ENCODE data around the gene GLT8D2.

GLT8D2 gene

GRCh38 chr12:104060791-104061190 lies 10.8 kb upstream of the GLT8D2 start:
- H3K9me3 Mint-ChIP-seq = no peaks in the 10 kb centered on the region
- no peak overlapping the region for H3K27ac Mint-ChIP-seq
- peaks cover 11% of the 10 kb centered on the region for H3K4me1 Mint-ChIP-seq (ENCODE audit: low read depth)
- no peaks in the 10 kb centered on the region for H3K36me3 Mint-ChIP-seq (ENCODE audit: low read depth)
- H3K4me3 Mint-ChIP-seq = no peak overlapping the region
- no peak for DNase-seq (ENCODE audit: low spot score)
- H3K27me3 Mint-ChIP-seq (ENCODE audit: low read depth) = peaks cover 52% of the 10 kb centered on the region

DNA sequence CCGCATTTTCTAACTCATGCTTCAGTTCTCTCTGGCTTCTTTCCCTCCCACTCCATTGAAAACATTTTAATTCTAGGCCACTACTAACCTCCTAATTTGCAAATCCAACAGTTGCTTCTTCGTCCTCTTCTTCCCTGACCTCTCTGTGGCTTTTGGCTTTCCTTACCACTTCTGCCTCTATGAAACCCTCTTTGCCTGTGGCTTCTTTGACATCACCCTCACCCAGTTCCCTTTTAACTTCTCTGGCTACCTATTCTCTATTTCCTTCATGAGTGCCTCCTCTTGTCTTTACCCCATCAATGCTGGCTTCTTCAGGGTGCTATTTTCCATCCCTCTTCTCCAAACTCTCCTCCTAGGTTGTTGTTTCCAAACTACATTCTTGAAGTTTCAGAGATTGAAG lies 10.0 kb upstream of the GLT8D2 start:
- no peak overlapping the region for H3K27ac Mint-ChIP-seq
- H3K4me1 Mint-ChIP-seq (ENCODE audit: low read depth) = peaks cover 3% of the 10 kb centered on the region

DNA sequence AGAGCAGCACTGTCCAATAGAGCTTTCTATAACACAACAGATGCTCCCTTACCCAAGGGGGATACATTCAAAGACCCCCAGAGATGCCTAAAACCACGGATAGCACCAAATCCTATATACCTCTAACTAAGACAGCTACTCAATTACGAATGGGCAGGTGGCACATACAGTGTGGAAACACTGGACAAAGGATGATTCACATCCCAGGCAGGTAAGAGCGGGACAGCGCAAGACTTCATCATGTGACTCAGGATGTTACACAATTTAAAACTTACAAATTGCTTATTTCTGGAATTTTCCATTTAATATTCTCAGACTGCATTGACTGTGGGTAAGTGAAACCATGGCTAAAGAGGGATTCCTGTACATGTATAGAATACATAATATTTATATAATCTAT lies 8.8 kb upstream of the GLT8D2 start:
- Mint-ChIP-seq H3K27ac (no peak overlapping the region), H3K4me3 (no peak overlapping the region), H3K4me1 (ENCODE audit: low read depth) (peaks cover 3% of the 10 kb centered on the region), H3K9me3 (no peaks in the 10 kb centered on the region), H3K27me3 (ENCODE audit: low read depth) (peaks cover 69% of the 10 kb centered on the region), H3K36me3 (ENCODE audit: low read depth) (no peaks in the 10 kb centered on the region)
- no peak for DNase-seq (ENCODE audit: low spot score)

More for the DNA sequence above, 10.0 kb upstream of the GLT8D2 start:
- peaks cover 61% of the 10 kb centered on the region for H3K27me3 Mint-ChIP-seq (ENCODE audit: low read depth)
- H3K36me3 Mint-ChIP-seq (ENCODE audit: low read depth) = no peaks in the 10 kb centered on the region
- no peaks in the 10 kb centered on the region for H3K9me3 Mint-ChIP-seq
- DNase-seq (ENCODE audit: low spot score) = no peak
- H3K4me3 Mint-ChIP-seq = no peak overlapping the region

DNA sequence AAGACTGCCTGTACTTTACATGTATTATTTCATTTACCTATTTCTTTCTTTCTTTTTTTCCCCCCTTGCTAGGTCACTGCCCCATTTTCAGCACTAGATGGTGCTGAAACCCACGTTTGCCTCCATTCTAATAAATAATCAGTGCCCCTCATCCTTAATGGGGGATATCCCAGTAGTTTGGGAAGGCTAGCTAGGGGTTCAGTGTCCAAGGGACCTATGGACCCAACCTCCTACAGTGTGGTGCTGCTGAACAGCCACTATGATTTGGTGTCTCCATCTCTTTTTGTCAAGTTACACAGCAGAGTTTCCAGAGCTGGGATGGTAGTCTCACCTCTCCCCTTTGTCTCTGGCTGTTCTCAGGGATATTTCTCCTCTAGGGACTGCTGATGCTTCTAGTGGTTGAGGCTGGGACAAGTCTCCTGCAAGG lies 7.8 kb upstream of the GLT8D2 start:
- Mint-ChIP-seq H3K36me3 (ENCODE audit: low read depth) (no peaks in the 10 kb centered on the region), H3K27me3 (ENCODE audit: low read depth) (peaks cover 72% of the 10 kb centered on the region), H3K4me1 (ENCODE audit: low read depth) (no peaks in the 10 kb centered on the region), H3K4me3 (no peak overlapping the region), H3K9me3 (no peaks in the 10 kb centered on the region), H3K27ac (no peak overlapping the region)
- no peak for DNase-seq (ENCODE audit: low spot score)

DNA sequence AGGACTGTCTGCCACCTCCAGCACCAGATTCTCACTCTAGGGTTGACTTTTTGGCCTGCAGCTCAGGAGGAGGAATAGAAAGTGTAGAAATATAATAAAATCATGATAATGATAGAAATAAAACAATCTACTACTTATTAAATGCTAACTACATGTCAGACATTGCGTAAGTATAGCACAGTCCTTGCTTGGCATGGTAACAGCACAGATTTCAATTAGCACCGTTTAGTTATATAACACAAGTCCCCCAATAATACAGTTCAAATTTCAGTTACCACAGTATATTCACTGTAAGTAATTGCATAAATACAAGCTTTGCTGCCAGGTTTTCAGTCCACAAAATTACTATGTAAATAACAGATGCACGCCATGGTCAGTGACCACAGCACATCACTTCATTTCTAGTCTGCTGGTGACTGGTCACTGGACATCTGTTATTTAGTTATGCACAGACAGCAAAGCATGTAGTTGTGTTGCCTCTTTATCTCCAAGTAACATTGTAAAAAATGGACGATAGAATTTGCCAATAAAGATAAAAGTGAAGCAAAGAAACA lies 6.5 kb upstream of the GLT8D2 start:
- Mint-ChIP-seq H3K4me1 (ENCODE audit: low read depth) (no peaks in the 10 kb centered on the region), H3K36me3 (ENCODE audit: low read depth) (no peaks in the 10 kb centered on the region), H3K9me3 (no peaks in the 10 kb centered on the region), H3K27me3 (ENCODE audit: low read depth) (peaks cover 68% of the 10 kb centered on the region), H3K4me3 (no peak overlapping the region), H3K27ac (no peak overlapping the region)
- no peak for DNase-seq (ENCODE audit: low spot score)

DNA sequence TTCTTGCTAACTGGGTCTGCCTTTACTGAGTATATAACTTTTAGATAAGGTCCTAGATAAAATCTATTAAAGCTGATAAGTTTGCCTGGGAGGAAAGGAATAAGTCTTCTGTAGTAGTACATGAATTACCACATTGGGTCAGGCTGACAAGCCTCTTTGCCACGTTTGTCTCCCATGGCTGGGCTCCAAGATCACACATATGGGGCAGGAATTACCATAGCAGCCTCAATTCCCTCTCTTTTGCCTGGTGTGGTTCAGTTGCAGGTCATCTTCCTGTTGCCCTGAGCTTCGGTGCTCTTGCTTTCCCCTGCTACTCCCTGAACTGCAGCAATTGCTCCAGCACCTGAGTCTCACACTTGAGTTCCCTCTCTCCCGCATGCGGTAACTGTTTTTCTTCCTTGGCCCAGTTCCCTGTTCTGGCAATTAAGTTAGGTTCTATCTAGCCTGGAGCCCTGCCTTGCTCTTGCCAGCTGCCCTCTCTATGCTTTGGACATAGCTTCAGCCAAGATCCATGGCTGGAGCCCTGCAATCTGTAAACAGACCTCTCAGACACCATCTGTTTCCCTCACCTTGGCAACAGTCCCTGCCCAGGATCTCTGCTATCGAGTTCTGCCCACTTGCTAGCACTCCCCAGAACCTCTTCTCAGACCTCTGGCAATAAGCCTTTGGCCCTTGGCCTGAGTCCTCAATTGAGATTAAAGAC lies 5.8 kb upstream of the GLT8D2 start:
- H3K9me3 Mint-ChIP-seq = no peaks in the 10 kb centered on the region
- no peak for DNase-seq (ENCODE audit: low spot score)
- H3K27ac Mint-ChIP-seq = no peak overlapping the region
- H3K36me3 Mint-ChIP-seq (ENCODE audit: low read depth) = no peaks in the 10 kb centered on the region
- no peaks in the 10 kb centered on the region for H3K4me1 Mint-ChIP-seq (ENCODE audit: low read depth)
- H3K27me3 Mint-ChIP-seq (ENCODE audit: low read depth) = peaks cover 70% of the 10 kb centered on the region
- no peak overlapping the region for H3K4me3 Mint-ChIP-seq

DNA sequence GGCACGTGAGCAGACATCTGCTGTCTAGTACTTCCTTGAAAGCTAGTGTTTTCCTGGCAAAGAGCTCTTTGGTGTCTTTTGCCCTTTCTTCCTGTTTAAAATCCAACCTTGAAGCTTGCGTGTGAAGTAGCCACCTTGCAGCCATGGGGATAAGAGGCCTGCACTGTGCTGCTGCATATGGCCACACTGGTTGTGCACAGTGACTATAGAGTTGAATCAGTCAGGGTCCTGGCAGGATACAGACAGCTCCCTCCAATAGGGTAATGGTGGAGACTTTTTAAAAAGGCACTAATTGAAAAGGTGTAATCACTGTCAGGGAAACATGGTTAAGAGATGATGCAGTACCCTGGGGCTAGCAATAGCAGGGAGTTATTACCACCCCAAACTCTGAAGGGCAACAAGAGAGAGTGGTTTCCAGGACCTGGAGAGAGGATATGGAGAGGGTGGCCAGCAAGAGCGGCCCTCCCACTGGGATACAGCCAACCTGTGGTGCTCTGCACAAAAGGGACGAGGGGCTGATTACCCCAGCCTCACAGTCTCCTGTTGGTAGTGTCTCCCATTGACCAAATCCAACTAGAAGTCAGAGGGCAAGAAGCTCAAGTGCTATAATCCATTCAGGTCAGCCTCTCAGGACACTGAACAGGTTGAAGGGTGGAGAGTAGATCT lies 4.8 kb upstream of the GLT8D2 start:
- Mint-ChIP-seq H3K4me3 (no peak overlapping the region), H3K4me1 (ENCODE audit: low read depth) (peaks cover 5% of the 10 kb centered on the region), H3K36me3 (ENCODE audit: low read depth) (no peaks in the 10 kb centered on the region), H3K27me3 (ENCODE audit: low read depth) (peaks cover 67% of the 10 kb centered on the region), H3K9me3 (no peaks in the 10 kb centered on the region), H3K27ac (no peak overlapping the region)
- no peak for DNase-seq (ENCODE audit: low spot score)

DNA sequence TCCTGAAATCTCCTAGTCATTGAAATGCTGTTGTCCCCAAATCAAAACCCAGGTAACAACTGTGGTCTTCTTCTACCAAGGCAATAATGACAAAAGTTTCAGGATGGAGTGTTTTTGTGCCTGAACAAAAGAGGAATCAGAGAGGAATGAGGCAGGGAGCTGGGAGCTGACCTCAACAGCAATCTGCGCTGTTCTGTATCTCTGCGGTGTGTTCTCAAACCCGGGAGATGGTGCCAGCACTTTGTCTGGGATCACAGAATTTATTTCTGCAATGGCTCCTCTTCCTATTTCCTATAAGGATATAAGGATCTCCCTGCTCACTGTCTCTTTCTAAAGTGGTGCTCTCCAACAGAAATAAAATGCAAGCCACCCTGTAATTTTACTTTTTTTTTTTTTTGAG lies 449 bp upstream of the GLT8D2 start:
- Mint-ChIP-seq H3K36me3 (ENCODE audit: low read depth) (no peaks in the 10 kb centered on the region), H3K4me1 (ENCODE audit: low read depth) (peaks cover 5% of the 10 kb centered on the region), H3K4me3 (no peak overlapping the region), H3K27me3 (ENCODE audit: low read depth) (peaks cover 57% of the 10 kb centered on the region), H3K9me3 (no peaks in the 10 kb centered on the region), H3K27ac (no peak overlapping the region)
- no peak for DNase-seq (ENCODE audit: low spot score)

- H3K4me3 Mint-ChIP-seq = no peak overlapping the region
- no peaks in the 10 kb centered on the region for H3K9me3 Mint-ChIP-seq
- no peaks in the 10 kb centered on the region for H3K36me3 Mint-ChIP-seq (ENCODE audit: low read depth)
- peaks cover 52% of the 10 kb centered on the region for H3K27me3 Mint-ChIP-seq (ENCODE audit: low read depth)
- no peak overlapping the region for H3K27ac Mint-ChIP-seq
- H3K4me1 Mint-ChIP-seq (ENCODE audit: low read depth) = peaks cover 6% of the 10 kb centered on the region
- no peak for DNase-seq (ENCODE audit: low spot score)
These were observed 597 bp downstream of the GLT8D2 start for GRCh38 chr12:104049278-104049902.

DNA sequence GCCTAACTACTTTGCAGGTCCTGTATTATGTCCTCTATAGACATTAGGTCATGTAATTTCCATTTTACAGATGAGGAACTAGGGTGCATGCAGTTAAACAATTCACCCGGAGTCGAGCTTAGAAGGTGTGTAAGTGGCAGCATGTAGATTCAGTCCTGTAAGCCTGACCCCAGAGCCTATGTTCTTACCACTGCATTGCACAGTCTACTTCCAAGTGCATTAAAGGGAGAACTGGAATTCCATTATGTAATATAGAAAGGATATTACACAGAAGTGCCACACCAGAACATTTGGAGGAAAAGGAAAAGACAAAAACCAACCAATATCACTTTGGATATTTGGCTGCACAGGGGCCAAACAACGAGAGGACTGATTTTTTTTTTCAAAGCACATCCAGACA lies 1.2 kb downstream of the GLT8D2 start:
- no peaks in the 10 kb centered on the region for H3K36me3 Mint-ChIP-seq (ENCODE audit: low read depth)
- no peak overlapping the region for H3K4me3 Mint-ChIP-seq
- no peak for DNase-seq (ENCODE audit: low spot score)
- peaks cover 53% of the 10 kb centered on the region for H3K27me3 Mint-ChIP-seq (ENCODE audit: low read depth)
- peaks cover 6% of the 10 kb centered on the region for H3K4me1 Mint-ChIP-seq (ENCODE audit: low read depth)
- no peak overlapping the region for H3K27ac Mint-ChIP-seq
- H3K9me3 Mint-ChIP-seq = no peaks in the 10 kb centered on the region

DNA sequence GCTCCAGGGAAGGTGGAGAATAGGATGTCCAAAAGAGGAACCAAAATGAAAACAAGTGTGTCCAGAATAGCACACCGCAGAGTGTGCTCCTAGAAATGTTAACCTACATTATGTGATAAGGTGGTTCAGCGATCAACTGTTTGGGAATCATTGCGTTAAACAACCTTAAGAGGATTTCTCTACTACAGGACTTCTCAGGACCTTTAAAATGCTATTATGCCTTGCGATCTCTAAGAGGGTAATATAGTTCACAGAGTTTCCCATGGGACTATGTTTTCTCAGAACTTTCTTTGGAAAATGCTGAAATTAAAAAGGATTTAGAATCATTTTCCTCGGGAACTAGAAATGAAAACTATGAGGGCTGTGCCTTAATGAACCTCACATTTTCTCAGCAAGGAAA lies 1.8 kb downstream of the GLT8D2 start:
- H3K4me1 Mint-ChIP-seq (ENCODE audit: low read depth) = peaks cover 6% of the 10 kb centered on the region
- H3K9me3 Mint-ChIP-seq = no peaks in the 10 kb centered on the region
- peaks cover 53% of the 10 kb centered on the region for H3K27me3 Mint-ChIP-seq (ENCODE audit: low read depth)
- H3K27ac Mint-ChIP-seq = no peak overlapping the region
- no peak for DNase-seq (ENCODE audit: low spot score)
- no peak overlapping the region for H3K4me3 Mint-ChIP-seq
- H3K36me3 Mint-ChIP-seq (ENCODE audit: low read depth) = no peaks in the 10 kb centered on the region

- Mint-ChIP-seq H3K27me3 (ENCODE audit: low read depth) (peaks cover 45% of the 10 kb centered on the region), H3K9me3 (no peaks in the 10 kb centered on the region), H3K27ac (no peak overlapping the region), H3K4me3 (no peak overlapping the region), H3K36me3 (ENCODE audit: low read depth) (no peaks in the 10 kb centered on the region), H3K4me1 (ENCODE audit: low read depth) (peaks cover 6% of the 10 kb centered on the region)
- no peak for DNase-seq (ENCODE audit: low spot score)
These were observed 3.7 kb downstream of the GLT8D2 start for GRCh38 chr12:104046306-104046705.

GRCh38 chr12:104044158-104044557 lies 5.8 kb downstream of the GLT8D2 start:
- H3K4me1 Mint-ChIP-seq (ENCODE audit: low read depth) = peaks cover 2% of the 10 kb centered on the region
- DNase-seq (ENCODE audit: low spot score) = no peak
- no peaks in the 10 kb centered on the region for H3K36me3 Mint-ChIP-seq (ENCODE audit: low read depth)
- no peaks in the 10 kb centered on the region for H3K9me3 Mint-ChIP-seq
- H3K27me3 Mint-ChIP-seq (ENCODE audit: low read depth) = peaks cover 28% of the 10 kb centered on the region
- no peak overlapping the region for H3K4me3 Mint-ChIP-seq
- no peak overlapping the region for H3K27ac Mint-ChIP-seq

GRCh38 chr12:104042580-104042979 lies 7.4 kb downstream of the GLT8D2 start:
- H3K27me3 Mint-ChIP-seq (ENCODE audit: low read depth) = peaks cover 23% of the 10 kb centered on the region
- no peak for DNase-seq (ENCODE audit: low spot score)
- no peaks in the 10 kb centered on the region for H3K9me3 Mint-ChIP-seq
- H3K36me3 Mint-ChIP-seq (ENCODE audit: low read depth) = no peaks in the 10 kb centered on the region
- H3K27ac Mint-ChIP-seq = no peak overlapping the region
- peaks cover 2% of the 10 kb centered on the region for H3K4me1 Mint-ChIP-seq (ENCODE audit: low read depth)
- H3K4me3 Mint-ChIP-seq = no peak overlapping the region

All from T-helper 2 cell treated with Interferon-gamma antibody and Interleukin-4, amounts not matched to agents 5 μg/mL and 100 μg/mL, for 36 hours (primary cell).